K562 (cell line): ENCODE measurements around the gene CYB5D1. TPM values are rescaled to one million over a fixed set of nuclear protein-coding genes. Genes with fewer than 3 reads are reported as not detected.

Experiments
- ATAC-seq: fragments of 200-7000 bp; cut with Tn5 transposase; 3 replicates; pipeline ENCODE4 v1.9.1; 2020; ENCODE audit warnings: moderate library complexity
- BruUV-seq: library from RNA; stranded (reverse); fragments of 400-500 nt; replicated peaks from 2 replicates; lab custom pipeline; 2021; lab: Mats Ljungman, UMichigan
- CTCF ChIA-PET: fragments of 300-600 bp; formaldehyde crosslinking; extraction: SDS; loops from one replicate; lab custom pipeline; 2021; ENCODE audit warnings: low intra/inter-chr PET ratio; lab: Yijun Ruan, JAX
- POLR2A ChIA-PET: fragments of 300-600, 350-650 bp; sonication (Branson Sonifier 250); formaldehyde crosslinking; extraction: SDS; loops from one replicate; lab custom pipeline; 2021; ENCODE audit warnings: antibody characterized with exemption, inconsistent platforms; lab: Yijun Ruan, JAX
- DNase-seq, 4 experiments: peaks; one replicate each; pipeline versions ENCODE4 v3.0.0 to v3.0.0-alpha.2; 2011 to 2018; ENCODE audit warnings: low spot score in 3 of 4, mixed read lengths in 3 of 4; ENCODE audit errors: extremely low read depth in 1 of 4
- FAIRE-seq: peaks from 2 replicates; lab custom pipeline; 2011; peaks lifted over from hg19 to GRCh38; lab: Jason Lieb, UNC
- H2AFZ ChIP-seq: 2 replicates; pipeline ENCODE4 v1.6.0; 2011; ENCODE audit warnings: low read depth, low read length, control low read depth, inconsistent platforms
- H3K27ac ChIP-seq: fragments of 200-600 bp; 3 replicates; pipeline ENCODE4 v1.8.0; 2011; ENCODE audit warnings: low read depth, mild to moderate bottlenecking, control low read depth, inconsistent platforms, low read length, moderate library complexity, mixed read lengths; ENCODE audit errors: extremely low read depth
- H3K27me3 ChIP-seq, 2 experiments: fragments of 300-600 bp in 1 of 2; 2 replicates in 1 of 2; 3 replicates in 1 of 2; pipeline versions ENCODE4 v1.6.0 to v1.8.0; 2011; ENCODE audit warnings: inconsistent platforms in 2 of 2, low read length in 2 of 2, mild to moderate bottlenecking in 1 of 2, mixed read lengths in 1 of 2, moderate library complexity in 1 of 2; ENCODE audit not compliant: control insufficient read depth in 2 of 2, insufficient read depth in 2 of 2
- H3K36me3 ChIP-seq: fragments of 300-600 bp; 3 replicates; pipeline ENCODE4 v1.8.0; 2011; ENCODE audit warnings: mild to moderate bottlenecking, low read length, inconsistent platforms; ENCODE audit not compliant: control insufficient read depth, insufficient read depth
- H3K4me1 ChIP-seq, 2 experiments: fragments of 200-600 bp in 1 of 2; replicated peaks in 1 of 2; 2 replicates in 1 of 2; 3 replicates in 1 of 2; pipeline versions ENCODE4 v1.5.1 to v1.8.0; 2011; ENCODE audit warnings: inconsistent platforms in 2 of 2, low read length in 2 of 2, mild to moderate bottlenecking in 1 of 2, mixed read lengths in 1 of 2, moderate library complexity in 1 of 2; ENCODE audit not compliant: control insufficient read depth in 2 of 2, insufficient read depth in 2 of 2
- H3K4me2 ChIP-seq: 2 replicates; pipeline ENCODE4 v1.6.1; 2011; ENCODE audit warnings: low read length, control low read depth, inconsistent platforms, mixed read lengths; ENCODE audit not compliant: insufficient read depth
- H3K4me3 ChIP-seq: fragments of 200-600 bp; sonication (generic), shearing (Covaris generic); 2 replicates; pipeline ENCODE4 v1.5.1; 2016; ENCODE audit warnings: control low read depth, inconsistent platforms
- H3K79me2 ChIP-seq: fragments of 200-600 bp; 3 replicates; pipeline ENCODE4 v1.8.0; 2011; ENCODE audit warnings: low read length, inconsistent platforms; ENCODE audit not compliant: control insufficient read depth, insufficient read depth
- H3K9ac ChIP-seq, 2 experiments: 2 replicates each; pipeline versions ENCODE4 v1.6.0 to v1.6.1; 2011; ENCODE audit warnings: low read depth in 2 of 2, low read length in 2 of 2, control low read depth in 1 of 2, inconsistent platforms in 1 of 2, mild to moderate bottlenecking in 1 of 2, mixed read lengths in 1 of 2; ENCODE audit not compliant: insufficient read depth in 1 of 2
- H3K9me1 ChIP-seq: one replicate; pipeline ENCODE4 v1.6.0; 2011; ENCODE audit warnings: inconsistent platforms, mild to moderate bottlenecking, low read length, moderate library complexity; ENCODE audit not compliant: control insufficient read depth, insufficient read depth
- H3K9me3 ChIP-seq: replicated peaks from 2 replicates; pipeline ENCODE4 v1.5.1; 2011; ENCODE audit warnings: low read depth, low read length, inconsistent platforms; ENCODE audit not compliant: control insufficient read depth, insufficient read depth
- H4K20me1 ChIP-seq: replicated peaks from 2 replicates; pipeline ENCODE4 v1.6.1; 2011; ENCODE audit warnings: low read length, inconsistent platforms, mixed read lengths; ENCODE audit not compliant: control insufficient read depth, insufficient read depth
- FOXJ3 ChIP-seq: sonication (generic); formaldehyde crosslinking; IDR thresholded peaks from 2 replicates; pipeline ENCODE4 v1.4.0; 2020; ENCODE audit warnings: mild to moderate bottlenecking, missing genetic modification reagents
- MEIS2 ChIP-seq: fragments of 450-650 bp; IDR thresholded peaks from 2 replicates; pipeline ENCODE4 v1.6.1; 2014; ENCODE audit warnings: mild to moderate bottlenecking; ENCODE audit not compliant: partially characterized antibody
- PHF8 ChIP-seq: fragments of 200-600 bp; sonication (generic); IDR thresholded peaks from 2 replicates; pipeline ENCODE4 v1.6.1; 2012; ENCODE audit warnings: mixed run types, mild to moderate bottlenecking, inconsistent platforms, low read length, moderate library complexity, borderline replicate concordance
- TBL1XR1 ChIP-seq, 2 experiments: IDR thresholded peaks; 2 replicates each; pipeline ENCODE4 v1.6.1; 2012; ENCODE audit warnings: improper control_type of control experiment in 2 of 2, low read length in 2 of 2, mild to moderate bottlenecking in 1 of 2
- ZBTB40 ChIP-seq, 2 experiments: fragments of 450-650 bp in 1 of 2; sonication (generic) in 1 of 2; formaldehyde crosslinking in 1 of 2; IDR thresholded peaks; 2 replicates each; pipeline versions ENCODE4 v1.7.1 to v1.9.0; 2016 to 2022; ENCODE audit warnings: inconsistent platforms in 1 of 2, mild to moderate bottlenecking in 1 of 2, missing genetic modification reagents in 1 of 2
- WGBS: fragments of 100-300 bp; shearing (Covaris generic); methylation state at CpG from one replicate; pipeline ENCODE4 v1.1.6; 2016; ENCODE audit warnings: low coverage, mixed read lengths; ENCODE audit not compliant: insufficient coverage; ENCODE audit errors: missing lambda C conversion rate; 5-methylcytosine and 5-hydroxymethylcytosine counted together
- in situ Hi-C: fragments of 300-500 bp; cut with MboI; formaldehyde crosslinking; loops from 4 replicates; pipeline ENCODE4 v1.15.0; 2018; ENCODE audit warnings: inconsistent platforms, mixed read lengths
- intact Hi-C: fragments of 100-400 bp; cut with micrococcal nuclease; formaldehyde crosslinking; loops from 2 replicates; pipeline ENCODE4 v1.14.2; 2022
- polyA plus RNA-seq, 8 experiments: library from polyadenylated mRNA; depleted of rRNA in 4 of 8; stranded (reverse) in 5 of 8; unstranded in 3 of 8; fragments of >200 nt; fragmentation: Nextera tagmentation in 2 of 8; fragmentation: Illumina TruSeq in 1 of 8; extraction: Ambion mirVana in 2 of 8; extraction: Trizol in 1 of 8; gene quantifications; 2 replicates each; pipeline versions ENCODE4 v1.2.1 to v1.2.3, GENCODE V29; 2011 to 2014; ENCODE audit warnings: inconsistent platforms in 1 of 8, missing spikeins in 1 of 8
- total RNA-seq, 7 experiments: library from RNA; depleted of rRNA in 6 of 7; stranded (reverse); fragments of >200 nt in 6 of 7; fragmentation: Illumina TruSeq in 2 of 7; extraction: Trizol in 2 of 7; gene quantifications; 2 replicates each; pipeline versions ENCODE4 v1.2.1 to v1.2.3, GENCODE V29; 2011 to 2021; ENCODE audit warnings: low replicate concordance in 1 of 7

The CYB5D1 gene
- total and polyA plus RNA-seq, 9 of the 15 experiments (the other 6 are each of a cell fraction or from before 2014, with no cell fraction given): 2.4 to 7.9 (median 5.7) TPM

- Histone ChIP-seq H3K9me1 (no peaks in the 10 kb centered on the region), H3K79me2 (peaks cover 30% of the 10 kb centered on the region), H3K27ac (peak overlapping the region; percentile 85), H3K27me3 (no peaks in the 10 kb centered on the region), H3K36me3 (peaks cover 10% of the 10 kb centered on the region; the same call in 2 of the 3 replicates), H3K4me3 (peak overlapping the region; percentile 25), H2AFZ (peak overlapping the region; percentile 70), H3K4me1 (peaks cover 46 to 65% of the 10 kb centered on the region in 2 experiments), H4K20me1 (no peaks in the 10 kb centered on the region; the same call in 1 of the 2 replicates), H3K9me3 (no peaks in the 10 kb centered on the region), H3K4me2 (peak overlapping the region; percentile 88), H3K9ac (peak overlapping the region in 1 of 2 experiments; percentile 65; a peak in 3 of 4 replicates)
- no TSS peak for BruUV-seq
- FAIRE-seq (no peak), ATAC-seq (no peak), DNase-seq (peak in 1 of 4 experiments; percentile 56)
- WGBS: 3% methylated on average over 8 of the region's 8 CpGs
- 0 out of 2 replicates have a peak, but pooled peaks have one; percentile 24 for TF ChIP-seq ZBTB40 (IDR thresholded peaks at IDR 0.05)
- no peak for TF ChIP-seq ZBTB40 (CRISPR knock-in tag; IDR thresholded peaks at IDR 0.05)
- no peak for TF ChIP-seq FOXJ3
- TF ChIP-seq MEIS2: peak; percentile 11
- TF ChIP-seq PHF8: no peak; the same call in 1 of the 2 replicates
- no peak for TF ChIP-seq TBL1XR1 (IDR thresholded peaks at IDR 0.05; ENCODE audit: low read length in 2 of 2)
- in situ Hi-C loops: no loop called here
- intact Hi-C loops: loop anchor here (1.0 to 10.0 kb wide), 3 partner anchors 20 to 287 kb away; partner anchors contain the start of genes HES7 and NAA38
- POLR2A ChIA-PET: interaction anchor here (0.6 to 1.0 kb wide), 6 partner anchors 8 to 103 kb away, joined by 3 to 5 read pairs (median 4); partner anchors contain the start of genes CYB5D1 and NAA38
- CTCF ChIA-PET: no interaction called here
These were observed 20.3 kb upstream of the CYB5D1 start for GRCh38 chr17:7837408-7838088.
